HG03045 (cell line): ENCODE results near the gene SLC29A4.

Experiments used
- ATAC-seq: cut with Tn5 transposase; IDR thresholded peaks from one replicate; pipeline ENCODE4 v1.9.1; 2021; ENCODE audit warnings: mild to moderate bottlenecking, moderate library complexity; ENCODE audit not compliant: unreplicated experiment

Gene SLC29A4

GRCh38 chr7:5350600-5351385 lies 68.0 kb downstream of the SLC29A4 start:
- ATAC-seq, result no peak

GRCh38 chr7:5351507-5352265 lies 68.9 kb downstream of the SLC29A4 start:
- no peak for ATAC-seq

- ATAC-seq, result no peak
Observed at GRCh38 chr7:5352440-5353010, 69.8 kb downstream of the SLC29A4 start.

GRCh38 chr7:5354460-5355232 lies 71.9 kb downstream of the SLC29A4 start:
- no peak for ATAC-seq
